GM12878 (cell line): Measurements from ENCODE around the gene CARD9. TPM values are rescaled to one million over a fixed set of nuclear protein-coding genes. Genes with fewer than 3 reads are reported as not detected.

Source experiments
- ATF2 ChIP-seq: IDR thresholded peaks from 2 replicates; pipeline ENCODE4 v1.6.1; 2012; ENCODE audit warnings: low read length, inconsistent platforms
- CEBPB ChIP-seq, 2 experiments: fragments of 150-350 bp in 1 of 2; IDR thresholded peaks; 2 replicates each; pipeline ENCODE4 v1.6.1; 2012 to 2014; ENCODE audit warnings: low read depth in 2 of 2, low read length in 2 of 2, borderline replicate concordance in 1 of 2, inconsistent platforms in 1 of 2
- CUX1 ChIP-seq: IDR thresholded peaks from 2 replicates; pipeline ENCODE4 v1.6.1; 2012; ENCODE audit warnings: improper control_type of control experiment, low read depth, low read length; ENCODE audit not compliant: insufficient replicate concordance
- EP300 ChIP-seq, 2 experiments: fragments of 150-350 bp in 1 of 2; IDR thresholded peaks; 2 replicates each; pipeline ENCODE4 v1.6.1; 2011 to 2012; ENCODE audit warnings: low read depth in 2 of 2, low read length in 2 of 2, borderline replicate concordance in 1 of 2, improper control_type of control experiment in 1 of 2, inconsistent platforms in 1 of 2; ENCODE audit not compliant: control insufficient read depth in 1 of 2
- ESRRA ChIP-seq: IDR thresholded peaks from 2 replicates; pipeline ENCODE4 v1.6.1; 2012; ENCODE audit warnings: mild to moderate bottlenecking, low read length, improper control_type of control experiment
- EZH2 ChIP-seq: IDR thresholded peaks from 2 replicates; pipeline ENCODE4 v1.6.1; 2012; ENCODE audit warnings: low read depth, mild to moderate bottlenecking, control low read depth, inconsistent platforms, low read length, borderline replicate concordance; ENCODE audit not compliant: control insufficient read depth
- KLF5 ChIP-seq: fragments of 450-650 bp; IDR thresholded peaks from 2 replicates; pipeline ENCODE4 v1.6.1; 2014; ENCODE audit warnings: mild to moderate bottlenecking; ENCODE audit not compliant: partially characterized antibody
- PAX5 ChIP-seq: IDR thresholded peaks from 2 replicates; pipeline ENCODE4 v1.6.1; 2011; ENCODE audit warnings: low read depth, low read length, borderline replicate concordance
- PML ChIP-seq: IDR thresholded peaks from 2 replicates; pipeline ENCODE4 v1.6.1; 2012; ENCODE audit warnings: low read length, inconsistent platforms
- SIN3A ChIP-seq: IDR thresholded peaks from 2 replicates; pipeline ENCODE4 v1.6.1; 2012; ENCODE audit warnings: low read depth, low read length, improper control_type of control experiment
- SRF ChIP-seq, 2 experiments: IDR thresholded peaks; 2 replicates each; pipeline ENCODE4 v1.6.1; 2011; ENCODE audit warnings: low read depth in 2 of 2, low read length in 2 of 2, mild to moderate bottlenecking in 1 of 2, moderate library complexity in 1 of 2
- STAT1 ChIP-seq: fragments of 450-650 bp; conservative IDR thresholded peaks from 2 replicates; pipeline ENCODE4 v1.6.1; 2014; ENCODE audit warnings: antibody characterized with exemption, mild to moderate bottlenecking
- polyA plus RNA-seq, 11 experiments: library from polyadenylated mRNA; depleted of rRNA in 4 of 11; unstranded in 6 of 11; stranded (reverse) in 5 of 11; fragments of >200 nt; fragmentation: Nextera tagmentation in 4 of 11; fragmentation: Illumina TruSeq in 1 of 11; extraction: Ambion mirVana in 4 of 11; extraction: Trizol in 1 of 11; gene quantifications; 1 replicate in 1 of 11; 2 replicates in 10 of 11; pipeline versions ENCODE4 v1.2.1 to v1.2.3, GENCODE V29; 2011 to 2016; ENCODE audit warnings: inconsistent platforms in 2 of 11, missing spikeins in 2 of 11, low read depth in 1 of 11
- total RNA-seq, 4 experiments: library from RNA; depleted of rRNA in 3 of 4; stranded (reverse); fragments of >200 nt in 3 of 4; fragmentation: Illumina TruSeq in 1 of 4; extraction: Trizol in 1 of 4; gene quantifications; 2 replicates each; pipeline versions ENCODE4 v1.2.1 to v1.2.3, GENCODE V29; 2013 to 2021
- TF ChIP-seq, protein P1 (sequence below): IDR thresholded peaks from 2 replicates; pipeline ENCODE4 v1.6.1; 2011; ENCODE audit warnings: low read depth, mild to moderate bottlenecking, low read length, moderate library complexity, borderline replicate concordance; ENCODE audit errors: extremely low read depth
- TF ChIP-seq, protein P2 (sequence below): IDR thresholded peaks from 2 replicates; pipeline ENCODE4 v1.6.1; 2012; ENCODE audit warnings: low read depth, low read length, improper control_type of control experiment
- TF ChIP-seq, protein P3 (sequence below): fragments of 450-650 bp; IDR thresholded peaks from 2 replicates; pipeline ENCODE4 v1.6.1; 2017; ENCODE audit warnings: mild to moderate bottlenecking, moderate library complexity

CARD9 gene
- total and polyA plus RNA-seq, 10 of the 15 experiments (the other 5 are each of a cell fraction or from before 2014, with no cell fraction given): 0.11 to 4.9 (median 1.8) TPM; not detected in 1

DNA sequence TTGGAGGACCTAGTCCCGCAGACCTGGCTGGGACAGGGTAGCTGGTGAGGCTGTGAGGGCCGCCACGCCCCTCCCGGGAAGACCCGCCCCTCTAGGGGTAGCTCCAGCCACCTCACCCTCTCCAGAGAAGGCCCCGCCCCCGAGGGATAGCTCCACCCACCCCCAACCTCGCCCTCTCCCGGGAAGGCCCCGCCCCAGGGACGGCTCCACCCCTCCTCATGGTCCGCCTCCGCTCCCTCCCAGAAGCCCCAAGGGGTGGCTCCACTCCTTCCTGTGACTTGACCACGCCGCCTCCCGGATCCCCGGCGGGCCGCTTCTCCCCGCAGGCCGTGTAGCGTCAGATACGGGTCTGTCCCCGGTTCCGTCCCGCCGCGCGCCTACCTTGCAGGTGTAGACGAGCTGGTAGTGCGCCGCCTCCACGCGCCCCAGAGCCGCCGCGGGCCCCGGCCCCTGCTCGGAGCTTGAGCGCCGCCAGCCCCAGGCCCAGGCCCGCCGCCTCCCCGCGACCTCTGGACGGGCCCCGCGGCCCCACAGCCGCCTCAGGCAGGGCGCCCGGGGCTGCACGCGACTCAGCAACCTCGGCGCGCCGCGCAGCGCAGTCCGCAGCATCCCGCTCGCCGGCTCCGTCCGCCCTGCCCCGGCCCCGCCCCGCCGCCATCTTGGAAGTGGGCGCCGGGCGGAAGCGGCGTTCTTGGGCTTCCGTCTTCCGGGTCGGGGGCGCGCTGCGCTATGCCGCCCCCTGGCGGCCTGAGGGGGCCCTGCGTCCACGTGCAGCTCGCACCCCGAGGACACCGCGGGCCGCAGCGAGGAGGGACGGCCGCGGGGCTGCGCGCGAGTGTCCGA is 10.1 kb downstream of the CARD9 start, which contains the start of gene DNLZ (continued):
- TF ChIP-seq ATF2 (no peak), STAT1 (no peak), EZH2 (no peak), PAX5 (peak; percentile 25; the same call in 1 of the 2 replicates), KLF5 (no peak), CUX1 (no peak), CEBPB (IDR thresholded peaks at IDR 0.05; ENCODE audit: borderline replicate concordance in 1 of 2, low read depth in 2 of 2, low read length in 2 of 2) (no peak), SIN3A (no peak; the same call in 1 of the 2 replicates), ESRRA (no peak), PML (no peak), SRF (IDR thresholded peaks at IDR 0.05; ENCODE audit: low read depth in 2 of 2, low read length in 2 of 2) (peak; percentile 87), EP300 (IDR thresholded peaks at IDR 0.05; ENCODE audit: borderline replicate concordance in 1 of 2, control insufficient read depth in 1 of 2, low read depth in 2 of 2, low read length in 2 of 2) (no peak)
- TF ChIP-seq, protein P1, sequence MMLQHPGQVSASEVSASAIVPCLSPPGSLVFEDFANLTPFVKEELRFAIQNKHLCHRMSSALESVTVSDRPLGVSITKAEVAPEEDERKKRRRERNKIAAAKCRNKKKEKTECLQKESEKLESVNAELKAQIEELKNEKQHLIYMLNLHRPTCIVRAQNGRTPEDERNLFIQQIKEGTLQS: peak; percentile 19; the same call in 1 of the 2 replicates
- TF ChIP-seq, protein P2, sequence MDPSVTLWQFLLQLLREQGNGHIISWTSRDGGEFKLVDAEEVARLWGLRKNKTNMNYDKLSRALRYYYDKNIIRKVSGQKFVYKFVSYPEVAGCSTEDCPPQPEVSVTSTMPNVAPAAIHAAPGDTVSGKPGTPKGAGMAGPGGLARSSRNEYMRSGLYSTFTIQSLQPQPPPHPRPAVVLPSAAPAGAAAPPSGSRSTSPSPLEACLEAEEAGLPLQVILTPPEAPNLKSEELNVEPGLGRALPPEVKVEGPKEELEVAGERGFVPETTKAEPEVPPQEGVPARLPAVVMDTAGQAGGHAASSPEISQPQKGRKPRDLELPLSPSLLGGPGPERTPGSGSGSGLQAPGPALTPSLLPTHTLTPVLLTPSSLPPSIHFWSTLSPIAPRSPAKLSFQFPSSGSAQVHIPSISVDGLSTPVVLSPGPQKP: 0 out of 2 replicates have a peak, but pooled peaks have one; percentile 55
- TF ChIP-seq, protein P3, sequence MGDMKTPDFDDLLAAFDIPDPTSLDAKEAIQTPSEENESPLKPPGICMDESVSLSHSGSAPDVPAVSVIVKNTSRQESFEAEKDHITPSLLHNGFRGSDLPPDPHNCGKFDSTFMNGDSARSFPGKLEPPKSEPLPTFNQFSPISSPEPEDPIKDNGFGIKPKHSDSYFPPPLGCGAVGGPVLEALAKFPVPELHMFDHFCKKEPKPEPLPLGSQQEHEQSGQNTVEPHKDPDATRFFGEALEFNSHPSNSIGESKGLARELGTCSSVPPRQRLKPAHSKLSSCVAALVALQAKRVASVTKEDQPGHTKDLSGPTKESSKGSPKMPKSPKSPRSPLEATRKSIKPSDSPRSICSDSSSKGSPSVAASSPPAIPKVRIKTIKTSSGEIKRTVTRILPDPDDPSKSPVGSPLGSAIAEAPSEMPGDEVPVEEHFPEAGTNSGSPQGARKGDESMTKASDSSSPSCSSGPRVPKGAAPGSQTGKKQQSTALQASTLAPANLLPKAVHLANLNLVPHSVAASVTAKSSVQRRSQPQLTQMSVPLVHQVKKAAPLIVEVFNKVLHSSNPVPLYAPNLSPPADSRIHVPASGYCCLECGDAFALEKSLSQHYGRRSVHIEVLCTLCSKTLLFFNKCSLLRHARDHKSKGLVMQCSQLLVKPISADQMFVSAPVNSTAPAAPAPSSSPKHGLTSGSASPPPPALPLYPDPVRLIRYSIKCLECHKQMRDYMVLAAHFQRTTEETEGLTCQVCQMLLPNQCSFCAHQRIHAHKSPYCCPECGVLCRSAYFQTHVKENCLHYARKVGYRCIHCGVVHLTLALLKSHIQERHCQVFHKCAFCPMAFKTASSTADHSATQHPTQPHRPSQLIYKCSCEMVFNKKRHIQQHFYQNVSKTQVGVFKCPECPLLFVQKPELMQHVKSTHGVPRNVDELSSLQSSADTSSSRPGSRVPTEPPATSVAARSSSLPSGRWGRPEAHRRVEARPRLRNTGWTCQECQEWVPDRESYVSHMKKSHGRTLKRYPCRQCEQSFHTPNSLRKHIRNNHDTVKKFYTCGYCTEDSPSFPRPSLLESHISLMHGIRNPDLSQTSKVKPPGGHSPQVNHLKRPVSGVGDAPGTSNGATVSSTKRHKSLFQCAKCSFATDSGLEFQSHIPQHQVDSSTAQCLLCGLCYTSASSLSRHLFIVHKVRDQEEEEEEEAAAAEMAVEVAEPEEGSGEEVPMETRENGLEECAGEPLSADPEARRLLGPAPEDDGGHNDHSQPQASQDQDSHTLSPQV: 0 out of 2 replicates have a peak, but pooled peaks have one; percentile 65
